Right hindlimb (tissue), 1 donor: ENCODE measurements around the gene TECR.
"Not testable (repeated sequence)": the region's sequence is repeated elsewhere in the genome, so short reads cannot be mapped to it uniquely, and the experiment has no call there.

Experiments used
- DNase-seq: peaks from one replicate; pipeline ENCODE4 v3.0.0-alpha.2; 2018

The TECR gene

GRCh38 chr19:14599548-14600147, 70.3 kb downstream of the TECR start:
- DNase-seq, result no peak

DNA sequence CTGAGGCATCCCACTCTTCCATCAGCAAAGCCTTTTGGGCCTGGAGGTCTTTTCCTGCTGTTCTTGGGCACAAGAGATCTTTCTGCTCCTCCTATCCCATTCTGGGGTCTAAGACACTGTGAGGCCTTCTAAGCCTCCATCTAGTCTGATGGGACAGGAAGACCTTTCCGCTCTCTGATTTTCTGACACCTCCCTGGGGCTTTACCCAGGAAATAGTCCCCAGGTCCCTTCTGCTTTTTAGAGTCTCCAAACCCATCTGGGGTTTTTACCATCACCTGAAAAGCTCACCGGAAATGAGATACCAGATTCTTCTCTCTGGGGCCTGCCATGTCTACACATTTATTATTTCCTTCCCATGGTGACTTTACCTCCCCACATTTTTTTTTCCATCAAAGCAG, 74.6 kb downstream of the TECR start:
- DNase-seq, result no peak

DNA sequence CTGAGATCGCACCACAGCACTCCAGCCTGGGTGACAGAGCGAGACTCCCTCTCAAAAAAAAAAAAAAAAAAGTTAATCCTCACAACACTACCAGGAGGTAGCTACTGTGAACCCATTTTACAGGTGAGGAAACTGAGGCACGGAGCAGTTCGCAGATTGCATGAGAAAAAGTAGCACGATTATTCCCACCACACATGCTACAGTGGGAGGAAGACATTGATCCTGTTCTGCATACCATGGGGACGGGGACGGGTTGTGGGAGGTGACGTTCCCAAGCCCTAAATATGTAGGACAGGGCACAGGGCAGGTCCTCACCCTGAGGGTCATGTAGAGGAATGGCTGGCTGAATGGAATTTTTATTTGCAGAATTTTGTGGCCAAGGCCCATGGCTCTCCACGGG, 77.2 kb downstream of the TECR start:
- DNase-seq, result no peak

- no peak for DNase-seq
These were observed 81.7 kb downstream of the TECR start for GRCh38 chr19:14611051-14611450.

GRCh38 chr19:14612242-14612641, 82.8 kb downstream of the TECR start:
- not testable (repeated sequence) for DNase-seq

- DNase-seq, result no peak
These were observed 83.3 kb downstream of the TECR start for GRCh38 chr19:14612657-14613056.

DNA sequence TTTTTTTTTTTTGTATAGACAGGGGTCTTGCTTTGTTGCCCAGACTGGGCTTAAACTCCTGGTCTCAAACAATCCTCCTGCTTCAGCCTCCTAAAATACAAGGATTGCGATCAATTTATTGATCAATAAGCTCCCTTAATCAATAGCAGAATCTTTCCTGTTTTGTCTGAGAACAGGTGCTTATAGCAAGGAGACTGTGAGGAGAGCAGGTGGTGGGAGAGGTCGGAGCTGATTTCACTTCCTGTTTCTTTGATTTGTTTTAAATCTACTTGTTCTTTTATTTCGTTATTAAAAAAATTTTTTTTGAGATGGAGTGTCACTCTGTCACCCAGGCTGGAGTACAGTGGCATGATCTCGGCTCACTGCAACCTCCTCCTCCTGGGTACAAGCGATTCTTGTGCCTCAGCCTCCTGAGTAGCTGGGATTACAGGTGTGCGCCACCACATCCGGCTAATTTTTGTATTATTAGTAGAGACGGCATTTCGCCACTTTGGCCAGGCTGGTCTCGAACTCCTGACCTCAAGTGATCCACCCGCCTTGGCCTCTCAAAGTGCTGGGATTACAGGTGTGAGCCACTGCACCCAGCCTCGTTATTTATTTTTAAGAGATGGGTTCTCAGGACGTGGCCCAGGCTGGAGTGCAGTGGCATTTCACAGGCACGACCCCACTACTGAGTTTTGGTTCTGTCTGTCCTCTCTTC, 84.2 kb downstream of the TECR start:
- not testable (repeated sequence) for DNase-seq

DNA sequence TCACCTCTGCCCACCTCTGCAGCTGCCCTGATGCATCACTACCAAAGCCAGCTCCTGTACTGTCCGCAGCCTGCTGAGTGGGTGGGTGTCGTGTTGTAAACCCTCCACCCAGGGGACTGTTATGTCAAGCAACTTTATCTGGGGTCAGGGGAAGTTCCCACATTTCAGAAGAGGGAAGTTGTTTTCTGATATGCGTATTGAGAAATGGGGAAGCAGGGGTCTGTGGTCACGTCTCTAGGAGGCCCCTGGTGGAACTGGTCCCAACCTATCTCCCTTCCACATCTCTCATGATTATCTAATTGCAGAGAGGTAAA, 84.7 kb downstream of the TECR start:
- no peak for DNase-seq
